SK-N-MC (cell line): ENCODE measurements around the gene MAPK1IP1L.
"Not testable (repeated sequence)": the region's sequence is repeated elsewhere in the genome, so short reads cannot be mapped to it uniquely, and the experiment has no call there.

ENCODE experiments used
- DNase-seq: peaks from one replicate; pipeline ENCODE4 v3.0.0-alpha.2; 2011; ENCODE audit warnings: low read depth, low spot score
- H3K27ac ChIP-seq: fragments of 200-600 bp; sonication (generic); 2 replicates; pipeline ENCODE4 v1.5.1; 2016; ENCODE audit warnings: mixed run types
- H3K36me3 ChIP-seq: fragments of 200-600 bp; sonication (generic); 2 replicates; pipeline ENCODE4 v1.6.1; 2017; ENCODE audit warnings: antibody characterized with exemption, low read length, mixed read lengths; ENCODE audit not compliant: insufficient read depth
- H3K4me3 ChIP-seq: fragments of 200-600 bp; sonication (generic); 2 replicates; pipeline ENCODE4 v1.5.1; 2016
- H3K9ac ChIP-seq: fragments of 200-600 bp; sonication (generic); 2 replicates; pipeline ENCODE4 v1.8.0; 2017; ENCODE audit warnings: mixed run types, mixed read lengths; ENCODE audit not compliant: insufficient read length
- H3K9me3 ChIP-seq: fragments of 200-600 bp; sonication (generic); 2 replicates; pipeline ENCODE4 v1.6.1; 2017; ENCODE audit warnings: low read depth, mild to moderate bottlenecking, antibody characterized with exemption, low read length, moderate library complexity, mixed read lengths
- EZH2 ChIP-seq: fragments of 200-600 bp; sonication (generic); IDR thresholded peaks from one replicate; pipeline ENCODE4 v1.6.1; 2017; ENCODE audit warnings: antibody characterized with exemption
- FOXP2 ChIP-seq: optimal IDR thresholded peaks from 2 replicates; pipeline ENCODE3; 2011; ENCODE audit warnings: mild to moderate bottlenecking, moderate library complexity; ENCODE audit not compliant: insufficient read depth; ENCODE audit errors: extremely low read length, control extremely low read depth
- POLR2AphosphoS5 ChIP-seq: IDR thresholded peaks from 2 replicates; pipeline ENCODE4 v1.6.1; 2012; ENCODE audit warnings: mild to moderate bottlenecking, low read depth, low read length, borderline replicate concordance

The MAPK1IP1L gene

DNA sequence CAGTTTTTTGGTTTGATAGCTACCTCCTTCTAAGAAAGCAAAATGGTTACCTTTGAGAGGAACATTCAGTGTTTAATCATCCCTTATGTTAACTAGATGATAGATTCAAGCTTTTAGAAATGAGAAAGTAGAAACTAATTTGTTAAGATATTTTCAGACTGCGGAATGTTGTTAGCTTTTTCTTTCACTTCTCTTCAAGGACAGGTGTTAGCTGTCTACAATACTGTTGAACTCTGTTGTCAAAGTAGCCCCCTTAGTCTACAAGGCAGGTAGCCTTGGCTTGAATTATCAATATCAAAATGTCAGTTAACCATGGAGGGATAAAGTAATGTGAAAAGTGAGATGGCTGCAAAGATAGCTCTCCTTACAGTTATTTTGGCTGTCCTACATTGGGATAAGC lies 14.8 kb downstream of the MAPK1IP1L start:
- TF ChIP-seq POLR2AphosphoS5 (no peak), FOXP2 (no peak), EZH2 (no peak)
- H3K9ac ChIP-seq, result no peak overlapping the region
- no peak for DNase-seq
- no peak overlapping the region for H3K27ac ChIP-seq
- no peaks in the 10 kb centered on the region for H3K9me3 ChIP-seq
- H3K4me3 ChIP-seq, result no peak overlapping the region
- peaks cover 70% of the 10 kb centered on the region for H3K36me3 ChIP-seq

DNA sequence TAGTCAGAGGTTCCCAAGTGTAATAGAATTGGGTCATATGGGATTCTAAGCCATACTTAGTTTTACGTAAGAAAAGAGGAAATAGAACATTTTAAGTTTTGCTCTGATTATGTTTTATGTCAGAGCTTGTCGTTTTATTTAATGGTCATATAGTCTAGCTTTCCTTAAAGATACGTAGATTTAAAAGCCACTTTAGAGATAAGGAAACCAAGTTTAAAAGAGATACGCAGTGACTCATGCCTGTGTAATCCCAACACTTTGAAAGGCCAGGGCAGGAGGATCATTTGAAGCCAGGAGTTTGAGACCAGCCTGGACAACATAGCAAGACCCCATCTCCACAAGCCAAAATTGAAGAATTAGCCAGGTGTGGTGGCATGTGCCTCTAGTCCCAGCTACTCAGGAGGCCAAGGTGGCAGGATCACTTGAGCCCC lies 19.5 kb downstream of the MAPK1IP1L start:
- Histone ChIP-seq H3K36me3 (peaks cover 23% of the 10 kb centered on the region), H3K4me3 (no peak overlapping the region), H3K27ac (no peak overlapping the region), H3K9ac (no peak overlapping the region), H3K9me3 (no peaks in the 10 kb centered on the region)
- no peak for DNase-seq
- TF ChIP-seq POLR2AphosphoS5, result no peak
- TF ChIP-seq FOXP2, result no peak
- TF ChIP-seq EZH2, result no peak

DNA sequence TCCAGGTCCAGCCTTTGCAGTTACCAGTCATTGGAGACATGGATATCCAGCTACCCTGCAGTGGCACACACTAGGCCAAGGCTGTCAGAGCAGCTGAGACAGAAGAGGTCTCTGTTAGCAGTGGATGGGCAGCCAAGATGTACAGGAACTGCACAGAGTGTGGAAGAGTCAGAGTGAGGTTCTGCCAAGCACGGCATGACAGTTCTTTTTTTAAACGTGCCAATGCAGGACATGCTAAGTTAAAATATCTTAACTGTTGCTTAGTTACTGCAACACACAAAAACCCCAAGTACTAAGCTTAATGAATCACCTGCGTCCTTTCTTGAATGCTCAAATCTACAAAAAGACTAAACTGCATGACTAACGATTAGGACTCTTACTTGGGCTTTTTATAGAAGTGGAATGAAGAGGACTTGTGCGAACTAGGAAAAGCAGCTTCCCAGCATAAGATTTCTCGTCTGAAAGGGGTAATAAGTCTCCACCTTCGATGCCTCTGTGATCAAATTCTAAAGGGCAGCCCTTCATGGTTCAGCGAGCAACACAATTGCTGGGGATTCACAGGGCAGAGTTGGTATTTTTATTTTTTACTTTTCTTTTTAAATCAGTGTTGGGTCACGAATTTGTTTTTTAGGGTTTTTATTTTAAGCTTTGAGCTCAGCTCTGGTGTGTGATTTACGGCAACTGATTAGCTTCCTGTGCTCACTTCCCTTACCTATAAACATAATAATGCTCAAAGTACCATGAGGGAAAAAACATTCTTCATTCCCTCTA lies 20.6 kb downstream of the MAPK1IP1L start:
- H3K27ac ChIP-seq, result peak overlapping the region; percentile 65
- H3K9ac ChIP-seq, result no peak overlapping the region
- H3K36me3 ChIP-seq, result peaks cover 16% of the 10 kb centered on the region
- H3K4me3 ChIP-seq, result no peak overlapping the region
- no peak for DNase-seq
- H3K9me3 ChIP-seq, result no peaks in the 10 kb centered on the region
- TF ChIP-seq FOXP2, result no peak
- TF ChIP-seq POLR2AphosphoS5, result no peak
- no peak for TF ChIP-seq EZH2

DNA sequence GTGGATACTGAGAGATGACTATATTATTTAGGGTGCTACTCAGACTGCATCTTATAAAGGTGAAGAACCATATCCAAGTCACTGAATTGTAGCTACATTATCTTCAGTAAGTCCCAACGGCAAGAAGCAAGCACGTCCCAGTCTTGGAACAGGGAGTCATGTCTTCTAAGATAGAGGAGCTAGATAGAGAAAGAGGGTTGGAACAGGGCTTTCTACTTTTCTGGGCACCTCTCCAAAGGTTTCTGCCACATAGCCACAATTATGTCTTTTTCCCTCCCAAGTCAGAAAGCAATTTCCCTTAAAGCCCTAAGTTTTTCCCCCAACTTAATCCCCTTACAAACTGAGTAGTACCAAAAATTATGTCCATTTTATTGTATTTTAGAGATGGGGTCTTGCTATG lies 22.4 kb downstream of the MAPK1IP1L start:
- Histone ChIP-seq H3K4me3 (no peak overlapping the region), H3K9ac (no peak overlapping the region), H3K9me3 (no peaks in the 10 kb centered on the region), H3K36me3 (peaks cover 6% of the 10 kb centered on the region; the same call in 1 of the 2 replicates), H3K27ac (0 out of 2 replicates have a peak overlapping the region, but pooled peaks have one; percentile 2)
- DNase-seq, result no peak
- TF ChIP-seq FOXP2 (no peak), EZH2 (no peak), POLR2AphosphoS5 (no peak)

DNA sequence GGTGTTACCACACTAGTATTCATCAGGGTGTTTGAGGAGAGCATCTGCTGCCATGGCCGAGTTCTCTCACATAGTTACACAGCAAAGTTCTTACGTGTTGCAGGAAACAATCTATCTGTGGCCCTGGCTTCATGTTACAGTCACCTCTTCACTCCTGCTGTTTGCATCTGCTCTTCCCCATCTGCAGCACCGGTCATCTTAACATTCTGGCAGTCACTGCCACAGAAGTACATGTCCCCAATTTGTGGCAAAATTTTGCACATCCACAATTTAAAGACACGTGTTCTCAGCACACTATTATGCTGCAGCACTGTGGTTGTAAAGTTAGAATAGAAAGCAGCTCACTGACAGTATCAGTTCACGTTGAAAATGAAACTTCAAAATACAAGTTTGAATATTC lies 23.2 kb downstream of the MAPK1IP1L start:
- TF ChIP-seq EZH2, result no peak
- TF ChIP-seq FOXP2, result no peak
- TF ChIP-seq POLR2AphosphoS5, result no peak
- no peak overlapping the region for H3K4me3 ChIP-seq

DNA sequence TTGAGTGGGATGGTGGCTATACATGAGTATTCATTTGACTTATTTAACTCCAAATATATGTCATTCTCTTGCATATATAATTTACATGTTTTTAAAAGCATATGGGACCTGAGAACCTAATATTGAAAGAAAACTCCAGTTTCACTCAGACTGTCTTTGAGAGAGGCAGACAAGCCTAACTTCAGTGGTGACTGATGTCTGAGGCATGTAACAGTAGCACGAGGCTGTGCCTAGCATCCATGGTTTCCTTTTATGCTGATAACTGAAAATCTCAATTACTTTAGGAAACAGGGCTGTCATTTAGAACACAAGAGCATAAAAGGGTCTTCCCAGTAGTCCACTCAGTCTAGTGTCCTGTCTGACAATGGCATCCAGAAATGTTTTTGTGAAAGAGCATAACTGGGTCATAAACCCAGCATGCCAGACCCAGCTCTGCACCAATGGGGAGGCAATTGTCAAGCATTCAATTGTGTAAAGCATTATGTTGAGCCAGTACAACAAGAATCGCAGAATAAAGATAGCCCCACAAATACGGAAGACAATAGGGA lies 24.3 kb downstream of the MAPK1IP1L start:
- no peak overlapping the region for H3K4me3 ChIP-seq
- no peaks in the 10 kb centered on the region for H3K36me3 ChIP-seq
- no peaks in the 10 kb centered on the region for H3K9me3 ChIP-seq
- no peak overlapping the region for H3K9ac ChIP-seq
- no peak for DNase-seq
- no peak overlapping the region for H3K27ac ChIP-seq
- TF ChIP-seq POLR2AphosphoS5 (no peak), FOXP2 (no peak), EZH2 (no peak)

More for the DNA sequence above, 23.2 kb downstream of the MAPK1IP1L start:
- Histone ChIP-seq H3K27ac (no peak overlapping the region), H3K36me3 (no peaks in the 10 kb centered on the region), H3K9me3 (no peaks in the 10 kb centered on the region), H3K9ac (no peak overlapping the region)
- no peak for DNase-seq

DNA sequence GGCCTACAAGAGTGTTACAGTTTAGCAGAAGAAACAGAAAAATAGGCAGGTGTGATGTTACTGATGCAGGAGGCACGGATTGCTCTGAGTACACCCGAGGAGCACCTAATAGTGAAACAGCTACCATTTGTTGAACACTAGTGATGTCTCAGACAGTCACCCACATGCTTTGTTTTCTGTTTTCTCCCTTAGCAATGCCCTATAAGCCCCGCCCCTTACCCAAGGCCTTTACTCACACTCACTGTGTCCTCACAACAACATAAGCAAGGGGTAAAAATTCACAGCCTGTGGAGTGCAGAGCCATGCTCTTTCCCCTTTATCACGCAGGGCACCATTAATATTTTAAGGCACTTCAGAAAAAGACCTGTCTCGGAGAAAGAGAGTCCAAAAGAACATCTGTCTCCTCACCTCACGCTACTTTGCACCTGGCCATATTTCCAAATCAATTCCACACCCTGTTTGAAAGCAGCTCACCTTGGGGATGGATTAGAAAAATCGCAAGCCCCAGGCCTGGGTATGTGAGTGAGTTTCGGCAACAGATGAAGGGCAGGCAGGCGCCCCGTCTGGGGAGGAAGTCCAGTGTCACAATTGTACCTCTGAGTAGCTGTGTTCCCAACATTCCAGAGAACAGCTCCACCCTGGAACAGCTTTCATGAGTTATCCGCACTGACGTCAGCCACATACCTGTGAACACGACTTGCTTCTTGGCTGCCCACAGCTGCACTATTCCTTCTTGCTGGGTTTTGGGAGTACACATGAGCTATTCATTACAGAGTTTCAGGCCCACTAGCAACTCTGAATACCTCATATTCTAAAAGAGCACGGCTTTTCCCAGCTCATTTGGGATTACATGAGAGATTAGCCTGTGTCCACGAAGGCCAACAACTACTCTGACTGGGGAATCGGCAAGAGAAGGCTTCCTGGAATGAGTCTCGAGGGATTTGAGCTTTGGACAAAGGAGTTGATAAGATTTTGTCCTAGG lies 26.0 kb downstream of the MAPK1IP1L start:
- no peaks in the 10 kb centered on the region for H3K9me3 ChIP-seq
- TF ChIP-seq FOXP2 (no peak), EZH2 (no peak), POLR2AphosphoS5 (no peak)
- no peak overlapping the region for H3K27ac ChIP-seq
- no peak for DNase-seq
- no peaks in the 10 kb centered on the region for H3K36me3 ChIP-seq
- H3K9ac ChIP-seq, result no peak overlapping the region
- H3K4me3 ChIP-seq, result no peak overlapping the region

DNA sequence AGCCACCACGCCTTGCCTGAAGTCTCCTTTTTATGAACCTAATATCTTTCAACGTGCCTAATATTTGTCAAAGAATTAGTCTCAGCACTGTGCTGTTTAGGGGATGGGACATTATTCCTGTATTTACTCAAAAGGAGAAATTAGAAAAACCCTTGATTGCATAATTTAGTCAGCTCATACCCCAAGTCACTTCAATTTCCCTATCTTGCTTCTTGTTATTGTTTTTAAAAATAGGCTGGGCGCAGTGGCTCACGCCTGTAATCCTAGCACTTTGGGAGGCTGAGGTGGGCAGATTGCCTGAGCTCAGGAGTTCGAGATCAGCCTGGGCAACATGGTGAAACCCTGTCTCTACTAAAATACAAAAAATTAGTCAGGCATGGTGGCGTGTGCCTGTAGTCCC lies 28.5 kb downstream of the MAPK1IP1L start:
- not testable (repeated sequence) for H3K27ac ChIP-seq, H3K4me3 ChIP-seq, H3K9ac ChIP-seq, H3K9me3 ChIP-seq, DNase-seq, H3K36me3 ChIP-seq
